Measurements from ENCODE around the gene CYP2J2. TPM values are rescaled to one million over a fixed set of nuclear protein-coding genes. Genes with fewer than 3 reads are reported as not detected.

Gene CYP2J2
- total RNA-seq, 1 donor from 2014 or later = 1.8 TPM

DNA sequence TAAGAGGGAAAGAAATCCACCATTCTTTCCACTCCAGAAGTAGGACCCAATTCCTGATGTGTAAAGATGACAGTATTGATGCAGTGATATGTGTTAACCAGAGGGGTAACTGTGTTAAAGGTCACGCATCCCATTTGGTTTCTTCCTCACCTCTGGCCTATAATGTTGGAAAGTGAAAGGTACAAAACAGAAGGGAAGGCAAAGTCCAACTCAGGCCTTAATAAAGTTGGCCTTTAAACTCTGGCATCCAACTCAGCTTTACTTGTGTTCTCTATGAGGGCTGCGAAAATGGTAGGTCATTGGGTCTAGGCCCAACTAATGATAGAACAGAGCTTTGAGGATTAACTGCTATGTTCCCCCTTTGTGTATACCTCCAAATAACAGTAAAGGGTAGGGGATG lies 17.9 kb downstream of the CYP2J2 start:
- Histone ChIP-seq H3K4me3 (ENCODE audit: insufficient read depth, low read depth, low read length) (no peak overlapping the region), H3K27me3 (ENCODE audit: insufficient read depth, low read length) (no peaks in the 10 kb centered on the region), H4K20me1 (ENCODE audit: insufficient read depth, low read length) (no peaks in the 10 kb centered on the region), H3K9ac (ENCODE audit: low read length) (no peak overlapping the region), H3K36me3 (ENCODE audit: insufficient read depth, low read length) (no peaks in the 10 kb centered on the region), H2AFZ (ENCODE audit: low read depth, low read length) (no peak overlapping the region), H3K4me1 (ENCODE audit: insufficient read depth, low read length) (no peaks in the 10 kb centered on the region), H3K27ac (ENCODE audit: low read depth, low read length) (no peak overlapping the region), H3K4me2 (ENCODE audit: low read length) (no peak overlapping the region), H3K79me2 (ENCODE audit: insufficient read depth, low read length) (no peaks in the 10 kb centered on the region), H3K9me3 (ENCODE audit: insufficient read depth, low read depth, low read length) (no peaks in the 10 kb centered on the region)
- H3K27ac Mint-ChIP-seq (ENCODE audit: unreplicated experiment) = no peak overlapping the region
- H3K4me1 Mint-ChIP-seq (ENCODE audit: low read depth, unreplicated experiment) = no peaks in the 10 kb centered on the region
- H3K36me3 Mint-ChIP-seq (ENCODE audit: low read depth, unreplicated experiment) = no peaks in the 10 kb centered on the region
- FAIRE-seq = no peak
- no peak overlapping the region for H3K4me3 Mint-ChIP-seq (ENCODE audit: unreplicated experiment)
- H3K27me3 Mint-ChIP-seq (ENCODE audit: low read depth, unreplicated experiment) = no peaks in the 10 kb centered on the region
- H3K9me3 Mint-ChIP-seq (ENCODE audit: unreplicated experiment) = no peaks in the 10 kb centered on the region
- no peak for DNase-seq (ENCODE audit: low read depth)
- no peak for TF ChIP-seq EZH2 (IDR thresholded peaks at IDR 0.05; ENCODE audit: insufficient read depth, low read length)

DNA sequence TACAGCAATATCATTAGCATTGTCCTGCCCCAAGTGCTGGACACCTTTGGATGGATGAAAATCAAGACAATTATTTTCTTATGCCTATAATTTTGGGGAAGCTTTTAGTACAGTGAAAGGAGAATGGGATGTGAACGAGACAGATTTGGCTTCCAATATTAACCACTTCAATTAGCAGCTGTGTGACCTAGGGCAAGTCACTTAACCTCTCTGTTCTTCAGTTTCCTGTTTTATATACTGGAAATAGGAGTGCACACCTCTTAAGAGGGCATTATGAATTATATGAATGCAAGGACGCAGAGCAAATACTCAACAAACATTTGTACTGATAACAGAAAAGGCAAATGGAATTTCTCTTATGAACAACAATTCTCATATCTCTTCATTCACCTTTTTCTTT lies 18.5 kb downstream of the CYP2J2 start:
- no peaks in the 10 kb centered on the region for H3K9me3 Mint-ChIP-seq (ENCODE audit: unreplicated experiment)
- H3K9ac ChIP-seq (ENCODE audit: low read length) = no peak overlapping the region
- H3K9me3 ChIP-seq (ENCODE audit: insufficient read depth, low read depth, low read length) = no peaks in the 10 kb centered on the region
- DNase-seq (ENCODE audit: low read depth) (no peak), FAIRE-seq (no peak)
- H3K4me3 ChIP-seq (ENCODE audit: insufficient read depth, low read depth, low read length) = no peak overlapping the region
- no peak overlapping the region for H3K4me3 Mint-ChIP-seq (ENCODE audit: unreplicated experiment)
- no peaks in the 10 kb centered on the region for H3K4me1 ChIP-seq (ENCODE audit: insufficient read depth, low read length)
- no peaks in the 10 kb centered on the region for H3K27me3 ChIP-seq (ENCODE audit: insufficient read depth, low read length)
- no peak overlapping the region for H3K4me2 ChIP-seq (ENCODE audit: low read length)
- no peaks in the 10 kb centered on the region for H3K27me3 Mint-ChIP-seq (ENCODE audit: low read depth, unreplicated experiment)
- no peak overlapping the region for H3K27ac Mint-ChIP-seq (ENCODE audit: unreplicated experiment)
- no peak overlapping the region for H2AFZ ChIP-seq (ENCODE audit: low read depth, low read length)
- no peaks in the 10 kb centered on the region for H3K36me3 ChIP-seq (ENCODE audit: insufficient read depth, low read length)
- TF ChIP-seq, protein P1, sequence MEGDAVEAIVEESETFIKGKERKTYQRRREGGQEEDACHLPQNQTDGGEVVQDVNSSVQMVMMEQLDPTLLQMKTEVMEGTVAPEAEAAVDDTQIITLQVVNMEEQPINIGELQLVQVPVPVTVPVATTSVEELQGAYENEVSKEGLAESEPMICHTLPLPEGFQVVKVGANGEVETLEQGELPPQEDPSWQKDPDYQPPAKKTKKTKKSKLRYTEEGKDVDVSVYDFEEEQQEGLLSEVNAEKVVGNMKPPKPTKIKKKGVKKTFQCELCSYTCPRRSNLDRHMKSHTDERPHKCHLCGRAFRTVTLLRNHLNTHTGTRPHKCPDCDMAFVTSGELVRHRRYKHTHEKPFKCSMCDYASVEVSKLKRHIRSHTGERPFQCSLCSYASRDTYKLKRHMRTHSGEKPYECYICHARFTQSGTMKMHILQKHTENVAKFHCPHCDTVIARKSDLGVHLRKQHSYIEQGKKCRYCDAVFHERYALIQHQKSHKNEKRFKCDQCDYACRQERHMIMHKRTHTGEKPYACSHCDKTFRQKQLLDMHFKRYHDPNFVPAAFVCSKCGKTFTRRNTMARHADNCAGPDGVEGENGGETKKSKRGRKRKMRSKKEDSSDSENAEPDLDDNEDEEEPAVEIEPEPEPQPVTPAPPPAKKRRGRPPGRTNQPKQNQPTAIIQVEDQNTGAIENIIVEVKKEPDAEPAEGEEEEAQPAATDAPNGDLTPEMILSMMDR (IDR thresholded peaks at IDR 0.05; ENCODE audit: insufficient read depth, low read depth, low read length) = no peak
- TF ChIP-seq EZH2 (IDR thresholded peaks at IDR 0.05; ENCODE audit: insufficient read depth, low read length) = no peak
- H3K4me1 Mint-ChIP-seq (ENCODE audit: low read depth, unreplicated experiment) = no peaks in the 10 kb centered on the region
- no peak overlapping the region for H3K27ac ChIP-seq (ENCODE audit: low read depth, low read length)
- H3K36me3 Mint-ChIP-seq (ENCODE audit: low read depth, unreplicated experiment) = no peaks in the 10 kb centered on the region
- no peaks in the 10 kb centered on the region for H4K20me1 ChIP-seq (ENCODE audit: insufficient read depth, low read length)
- H3K79me2 ChIP-seq (ENCODE audit: insufficient read depth, low read length) = no peaks in the 10 kb centered on the region

DNA sequence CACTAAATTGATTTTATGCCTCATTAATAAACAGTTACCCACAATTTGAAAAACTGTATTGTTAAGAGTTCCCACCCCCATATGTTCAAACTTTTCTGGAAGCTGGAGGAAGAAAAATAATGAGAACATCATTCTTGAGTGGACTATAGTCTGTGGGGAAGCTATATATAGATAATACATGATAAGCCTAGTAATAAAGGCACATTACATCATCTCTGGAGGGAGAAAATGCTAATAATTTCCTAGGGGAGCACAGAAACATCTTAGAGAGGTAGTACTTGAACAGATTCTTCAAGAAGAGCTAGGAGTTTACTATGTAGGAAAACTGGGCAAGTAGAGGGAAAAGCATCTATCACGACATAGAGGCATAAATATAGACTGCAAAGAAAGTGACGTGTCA lies 19.6 kb downstream of the CYP2J2 start:
- no peaks in the 10 kb centered on the region for H3K4me1 ChIP-seq (ENCODE audit: insufficient read depth, low read length)
- FAIRE-seq (no peak), DNase-seq (ENCODE audit: low read depth) (no peak)
- no peak overlapping the region for H3K4me3 ChIP-seq (ENCODE audit: insufficient read depth, low read depth, low read length)
- H3K36me3 ChIP-seq (ENCODE audit: insufficient read depth, low read length) = no peaks in the 10 kb centered on the region
- Mint-ChIP-seq H3K36me3 (ENCODE audit: low read depth, unreplicated experiment) (no peaks in the 10 kb centered on the region), H3K4me1 (ENCODE audit: low read depth, unreplicated experiment) (peaks cover 1% of the 10 kb centered on the region), H3K9me3 (ENCODE audit: unreplicated experiment) (no peaks in the 10 kb centered on the region), H3K27ac (ENCODE audit: unreplicated experiment) (no peak overlapping the region), H3K27me3 (ENCODE audit: low read depth, unreplicated experiment) (no peaks in the 10 kb centered on the region), H3K4me3 (ENCODE audit: unreplicated experiment) (no peak overlapping the region)
- H2AFZ ChIP-seq (ENCODE audit: low read depth, low read length) = no peak overlapping the region
- H3K4me2 ChIP-seq (ENCODE audit: low read length) = no peak overlapping the region
- no peak overlapping the region for H3K9ac ChIP-seq (ENCODE audit: low read length)
- H4K20me1 ChIP-seq (ENCODE audit: insufficient read depth, low read length) = no peaks in the 10 kb centered on the region
- no peaks in the 10 kb centered on the region for H3K27me3 ChIP-seq (ENCODE audit: insufficient read depth, low read length)
- no peaks in the 10 kb centered on the region for H3K79me2 ChIP-seq (ENCODE audit: insufficient read depth, low read length)
- no peaks in the 10 kb centered on the region for H3K9me3 ChIP-seq (ENCODE audit: insufficient read depth, low read depth, low read length)
- TF ChIP-seq, protein P1 (IDR thresholded peaks at IDR 0.05; ENCODE audit: insufficient read depth, low read depth, low read length) = no peak
- H3K27ac ChIP-seq (ENCODE audit: low read depth, low read length) = no peak overlapping the region
